Colon (tissue), 2 donors: ENCODE measurements around the gene YRDC.
A peak's percentile ranks its signal among the peaks of the same experiment; 100 is the strongest.

Experiments
- FAIRE-seq: peaks from 2 replicates; lab custom pipeline; 2012; peaks lifted over from hg19 to GRCh38; lab: Jason Lieb, UNC
- donor health status: control.
- donor health status: control.

The YRDC gene

GRCh38 chr1:37807555-37808368, at the start of gene YRDC, which contains the start of gene C1orf122:
Gene YRDC, minus strand, starts transcription at chr1:37808208. Its CDS starts 28 bp downstream, at chr1:37808180.
Gene C1orf122, plus strand, starts transcription at chr1:37807790. Its CDS starts 615 bp downstream, at chr1:37808405.
- FAIRE-seq, result no peak

GRCh38 chr1:37854406-37854805, 46.4 kb upstream of the YRDC start:
- FAIRE-seq, result no peak

- FAIRE-seq, result no peak
Observed at GRCh38 chr1:37853157-37853556, 45.1 kb upstream of the YRDC start.

GRCh38 chr1:37851782-37852210, 43.8 kb upstream of the YRDC start:
- no peak for FAIRE-seq

GRCh38 chr1:37851262-37851661, 43.3 kb upstream of the YRDC start:
- no peak for FAIRE-seq

- FAIRE-seq, result no peak
Observed at GRCh38 chr1:37850352-37850955, 42.4 kb upstream of the YRDC start.

- FAIRE-seq, result no peak
Observed at GRCh38 chr1:37849480-37849879, 41.5 kb upstream of the YRDC start.

- FAIRE-seq, result peak; percentile 5
Observed at GRCh38 chr1:37846647-37847339, 38.8 kb upstream of the YRDC start.

GRCh38 chr1:37845786-37846185, 37.8 kb upstream of the YRDC start:
- FAIRE-seq, result no peak

GRCh38 chr1:37845049-37845646, 37.1 kb upstream of the YRDC start:
- FAIRE-seq, result no peak

- no peak for FAIRE-seq
Observed at GRCh38 chr1:37844536-37844935, 36.5 kb upstream of the YRDC start.

- no peak for FAIRE-seq
Observed at GRCh38 chr1:37841652-37842051, 33.6 kb upstream of the YRDC start.

GRCh38 chr1:37840711-37841110, 32.7 kb upstream of the YRDC start:
- FAIRE-seq, result no peak

GRCh38 chr1:37839676-37840075, 31.7 kb upstream of the YRDC start:
- FAIRE-seq, result no peak

- no peak for FAIRE-seq
Observed at GRCh38 chr1:37836788-37837187, 28.8 kb upstream of the YRDC start.

GRCh38 chr1:37831809-37832208, 23.8 kb upstream of the YRDC start:
- no peak for FAIRE-seq

GRCh38 chr1:37831109-37831508, 23.1 kb upstream of the YRDC start:
- FAIRE-seq, result no peak

- no peak for FAIRE-seq
Observed at GRCh38 chr1:37828410-37829074, 20.5 kb upstream of the YRDC start.

- FAIRE-seq, result no peak
Observed at GRCh38 chr1:37825506-37825905, 17.5 kb upstream of the YRDC start.

GRCh38 chr1:37824001-37824400, 16.0 kb upstream of the YRDC start:
- no peak for FAIRE-seq

- FAIRE-seq, result no peak
Observed at GRCh38 chr1:37822906-37823815, 15.2 kb upstream of the YRDC start.
